Keratinocyte (primary cell): ENCODE measurements around the gene ELOB. TPM values are rescaled to one million over a fixed set of nuclear protein-coding genes. Genes with fewer than 3 reads are reported as not detected.

Experiments
- DNase-seq: peaks from one replicate; pipeline ENCODE4 v3.0.0-alpha.2; 2011; ENCODE audit warnings: low read depth, missing footprints, low spot score
- FAIRE-seq: peaks from 2 replicates; lab custom pipeline; 2011; peaks lifted over from hg19 to GRCh38; lab: Jason Lieb, UNC
- H2AFZ ChIP-seq: 2 replicates; pipeline ENCODE4 v1.6.0; 2012; ENCODE audit warnings: low read length, control low read depth, inconsistent platforms; ENCODE audit not compliant: control insufficient read depth
- H3K27ac ChIP-seq: 2 replicates; pipeline ENCODE4 v1.5.1; 2011; ENCODE audit warnings: low read length; ENCODE audit not compliant: control insufficient read depth, insufficient read depth
- H3K27me3 ChIP-seq: 3 replicates; pipeline ENCODE4 v1.6.0; 2011; ENCODE audit warnings: low read length; ENCODE audit not compliant: control insufficient read depth, insufficient read depth; ENCODE audit errors: extremely low read depth
- H3K36me3 ChIP-seq, 2 experiments: 2 replicates in 1 of 2; 3 replicates in 1 of 2; pipeline ENCODE4 v1.5.1; 2011; ENCODE audit warnings: low read length in 2 of 2, mild to moderate bottlenecking in 1 of 2; ENCODE audit not compliant: control insufficient read depth in 2 of 2, insufficient read depth in 2 of 2; ENCODE audit errors: extremely low read depth in 1 of 2
- H3K4me1 ChIP-seq: 3 replicates; pipeline ENCODE4 v1.5.1; 2011; ENCODE audit warnings: low read length; ENCODE audit not compliant: control insufficient read depth, insufficient read depth; ENCODE audit errors: extremely low read depth
- H3K4me2 ChIP-seq: 3 replicates; pipeline ENCODE4 v1.6.0; 2011; ENCODE audit warnings: low read depth, low read length; ENCODE audit not compliant: control insufficient read depth, insufficient read depth; ENCODE audit errors: extremely low read depth
- H3K4me3 ChIP-seq, 3 experiments: fragments of 200-600 bp in 1 of 3; sonication (generic) in 1 of 3; 2 replicates in 2 of 3; 3 replicates in 1 of 3; pipeline ENCODE4 v1.5.1; 2011 to 2016; ENCODE audit warnings: low read length in 3 of 3, mild to moderate bottlenecking in 3 of 3, control low read depth in 2 of 3, inconsistent platforms in 1 of 3, low read depth in 1 of 3, mixed read lengths in 1 of 3, mixed run types in 1 of 3, moderate library complexity in 1 of 3; ENCODE audit not compliant: control insufficient read depth in 2 of 3, insufficient read depth in 2 of 3; ENCODE audit errors: extremely low read depth in 1 of 3
- H3K79me2 ChIP-seq: 2 replicates; pipeline ENCODE4 v1.6.0; 2012; ENCODE audit warnings: low read length; ENCODE audit not compliant: control insufficient read depth, insufficient read depth
- H3K9ac ChIP-seq: 3 replicates; pipeline ENCODE4 v1.6.0; 2011; ENCODE audit warnings: low read length; ENCODE audit not compliant: control insufficient read depth, insufficient read depth; ENCODE audit errors: extremely low read depth
- H3K9me1 ChIP-seq: 3 replicates; pipeline ENCODE4 v1.6.0; 2011; ENCODE audit warnings: low read length; ENCODE audit not compliant: control insufficient read depth, insufficient read depth; ENCODE audit errors: extremely low read depth
- H3K9me3 ChIP-seq: 2 replicates; pipeline ENCODE4 v1.5.1; 2012; ENCODE audit warnings: low read depth, low read length; ENCODE audit not compliant: control insufficient read depth
- H4K20me1 ChIP-seq: 3 replicates; pipeline ENCODE4 v1.6.0; 2011; ENCODE audit warnings: low read length; ENCODE audit not compliant: control insufficient read depth, insufficient read depth; ENCODE audit errors: extremely low read depth
- EZH2 ChIP-seq: IDR thresholded peaks from one replicate; pipeline ENCODE4 v1.6.1; 2012; ENCODE audit warnings: inconsistent platforms, mild to moderate bottlenecking, low read length, moderate library complexity
- dilution Hi-C: fragments of 300-500 bp; cut with MboI; formaldehyde crosslinking; loops from one replicate; pipeline ENCODE4 v1.7.0; 2020; ENCODE audit warnings: low sequenced_read_pairs; ENCODE audit not compliant: extremely low pct_ligation_motif_present
- polyA plus RNA-seq, 5 experiments: library from polyadenylated mRNA; depleted of rRNA in 3 of 5; stranded (reverse) in 3 of 5; stranded (forward) in 1 of 5; unstranded in 1 of 5; fragments of >200 nt; gene quantifications; 1 replicate in 1 of 5; 2 replicates in 3 of 5; 3 replicates in 1 of 5; pipeline versions ENCODE4 v1.2.1 to v1.2.3, GENCODE V29; 2011 to 2012; ENCODE audit warnings: missing spikeins in 2 of 5, low read depth in 1 of 5, low replicate concordance in 1 of 5
- TF ChIP-seq, protein P1 (sequence below), 3 experiments: IDR thresholded peaks in 1 of 3; conservative IDR thresholded peaks in 1 of 3; optimal IDR thresholded peaks in 1 of 3; 2 replicates in 2 of 3; 3 replicates in 1 of 3; pipeline versions ENCODE3 to v1.5.1; 2011; ENCODE audit warnings: low read length in 3 of 3, mild to moderate bottlenecking in 3 of 3, moderate library complexity in 2 of 3, control low read depth in 1 of 3, inconsistent platforms in 1 of 3; ENCODE audit not compliant: insufficient read depth in 2 of 3; ENCODE audit errors: extremely low read depth in 1 of 3

Gene ELOB
- polyA plus RNA-seq, 1 donor (not counting 4 experiments of a cell fraction or from before 2014, with no cell fraction given) = 235 TPM

DNA sequence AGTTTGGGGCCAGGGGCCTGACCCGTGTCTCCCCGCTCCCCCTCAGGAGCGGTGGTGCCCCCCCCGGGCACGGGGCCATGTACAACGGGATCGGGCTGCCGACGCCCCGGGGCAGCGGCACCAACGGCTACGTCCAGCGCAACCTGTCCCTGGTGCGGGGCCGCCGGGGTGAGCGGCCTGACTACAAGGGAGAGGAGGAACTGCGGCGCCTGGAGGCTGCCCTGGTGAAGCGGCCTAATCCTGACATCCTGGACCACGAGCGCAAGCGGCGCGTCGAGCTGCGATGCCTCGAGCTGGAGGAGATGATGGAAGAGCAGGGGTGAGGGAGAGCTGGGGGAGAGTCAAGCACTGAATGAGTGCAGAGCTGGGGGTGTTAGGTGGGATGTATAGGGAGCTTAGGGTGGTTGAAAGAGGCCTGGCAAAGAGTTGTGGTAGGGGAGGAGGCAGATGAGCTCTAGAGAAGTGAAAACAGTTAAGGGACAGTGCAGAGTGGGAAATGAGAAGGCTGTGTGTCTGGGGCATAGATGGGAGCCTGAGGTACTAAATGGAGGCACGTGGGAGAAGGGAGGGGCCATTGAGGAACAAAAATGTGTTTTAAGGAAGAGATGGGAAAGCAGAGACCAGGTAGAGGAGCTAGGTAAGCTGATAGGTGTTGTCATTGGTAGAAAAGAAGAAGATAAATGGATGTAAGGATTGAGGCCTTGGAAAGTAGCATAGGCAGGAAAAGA lies 20.6 kb downstream of the ELOB start:
- H3K27ac ChIP-seq = no peak overlapping the region
- no peak overlapping the region for H2AFZ ChIP-seq
- peaks cover 84% of the 10 kb centered on the region for H3K79me2 ChIP-seq
- H3K4me3 ChIP-seq = no peak overlapping the region
- dilution Hi-C loops = no loop called here
- H3K27me3 ChIP-seq = no peaks in the 10 kb centered on the region
- no peak for TF ChIP-seq EZH2
- TF ChIP-seq, protein P1, sequence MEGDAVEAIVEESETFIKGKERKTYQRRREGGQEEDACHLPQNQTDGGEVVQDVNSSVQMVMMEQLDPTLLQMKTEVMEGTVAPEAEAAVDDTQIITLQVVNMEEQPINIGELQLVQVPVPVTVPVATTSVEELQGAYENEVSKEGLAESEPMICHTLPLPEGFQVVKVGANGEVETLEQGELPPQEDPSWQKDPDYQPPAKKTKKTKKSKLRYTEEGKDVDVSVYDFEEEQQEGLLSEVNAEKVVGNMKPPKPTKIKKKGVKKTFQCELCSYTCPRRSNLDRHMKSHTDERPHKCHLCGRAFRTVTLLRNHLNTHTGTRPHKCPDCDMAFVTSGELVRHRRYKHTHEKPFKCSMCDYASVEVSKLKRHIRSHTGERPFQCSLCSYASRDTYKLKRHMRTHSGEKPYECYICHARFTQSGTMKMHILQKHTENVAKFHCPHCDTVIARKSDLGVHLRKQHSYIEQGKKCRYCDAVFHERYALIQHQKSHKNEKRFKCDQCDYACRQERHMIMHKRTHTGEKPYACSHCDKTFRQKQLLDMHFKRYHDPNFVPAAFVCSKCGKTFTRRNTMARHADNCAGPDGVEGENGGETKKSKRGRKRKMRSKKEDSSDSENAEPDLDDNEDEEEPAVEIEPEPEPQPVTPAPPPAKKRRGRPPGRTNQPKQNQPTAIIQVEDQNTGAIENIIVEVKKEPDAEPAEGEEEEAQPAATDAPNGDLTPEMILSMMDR (optimal IDR thresholded peaks at IDR 0.05 in 1 of 3, IDR thresholded peaks at IDR 0.05 in 1 of 3, conservative IDR thresholded peaks at IDR 0.05 in 1 of 3; ENCODE audit: extremely low read depth in 1 of 3, insufficient read depth in 2 of 3, low read length in 3 of 3) = no peak
- DNase-seq (no peak), FAIRE-seq (no peak)
- no peaks in the 10 kb centered on the region for H3K9me3 ChIP-seq
- H3K9ac ChIP-seq = no peak overlapping the region
- H3K36me3 ChIP-seq = peaks cover 30 to 54% of the 10 kb centered on the region in 2 experiments
- peaks cover 54% of the 10 kb centered on the region for H4K20me1 ChIP-seq
- H3K4me2 ChIP-seq = no peak overlapping the region
- peaks cover 20% of the 10 kb centered on the region for H3K4me1 ChIP-seq
- H3K9me1 ChIP-seq = peaks cover 6% of the 10 kb centered on the region

DNA sequence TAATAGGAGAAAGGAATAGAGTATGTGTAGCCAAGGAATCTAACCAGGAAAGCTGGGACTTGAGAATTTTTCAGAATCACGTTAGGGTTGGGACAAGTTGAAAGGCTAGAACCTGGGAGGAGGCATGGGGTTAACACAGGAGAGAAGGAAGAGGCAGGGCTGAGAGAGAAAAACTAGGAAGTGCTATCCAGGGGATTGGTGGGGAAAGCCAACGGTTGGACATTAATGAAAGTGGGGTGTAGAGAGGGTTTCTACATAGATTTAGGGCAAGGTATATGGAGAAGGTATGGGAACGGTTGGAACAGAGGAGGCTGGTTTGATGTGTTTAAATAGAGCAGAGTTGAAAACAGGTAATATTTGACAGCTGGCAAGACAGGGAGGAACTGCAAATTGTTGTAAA lies 21.9 kb downstream of the ELOB start:
- dilution Hi-C loops = no loop called here
- H3K27ac ChIP-seq = no peak overlapping the region
- TF ChIP-seq, protein P1 (optimal IDR thresholded peaks at IDR 0.05 in 1 of 3, IDR thresholded peaks at IDR 0.05 in 1 of 3, conservative IDR thresholded peaks at IDR 0.05 in 1 of 3; ENCODE audit: extremely low read depth in 1 of 3, insufficient read depth in 2 of 3, low read length in 3 of 3) = no peak
- no peak for TF ChIP-seq EZH2
- DNase-seq (no peak), FAIRE-seq (no peak)
- H4K20me1 ChIP-seq = peaks cover 52% of the 10 kb centered on the region
- H3K36me3 ChIP-seq = peaks cover 27 to 42% of the 10 kb centered on the region in 2 experiments
- H3K9me3 ChIP-seq = no peaks in the 10 kb centered on the region
- peak overlapping the region; percentile 98 for H3K4me2 ChIP-seq
- no peaks in the 10 kb centered on the region for H3K27me3 ChIP-seq
- H3K9me1 ChIP-seq = peaks cover 5% of the 10 kb centered on the region
- no peak overlapping the region for H3K9ac ChIP-seq
- peaks cover 77% of the 10 kb centered on the region for H3K79me2 ChIP-seq
- H2AFZ ChIP-seq = no peak overlapping the region
- peak overlapping the region in 2 of 3 experiments; percentile 47 to 95 for H3K4me3 ChIP-seq
- H3K4me1 ChIP-seq = peaks cover 22% of the 10 kb centered on the region
